H1 (cell line): Measurements from ENCODE around the gene NPAS4. TPM values are rescaled to one million over a fixed set of nuclear protein-coding genes. Genes with fewer than 3 reads are reported as not detected.

Experiments
- CTCF ChIA-PET: fragments of 300-600 bp; sonication (Branson Sonifier 250); formaldehyde crosslinking; loops from one replicate; lab custom pipeline; 2021; ENCODE audit not compliant: partially characterized antibody; lab: Charles Lee
- POLR2A ChIA-PET: fragments of 300-600 bp; sonication (Branson Sonifier 250); formaldehyde crosslinking; loops from one replicate; lab custom pipeline; 2021; ENCODE audit warnings: inconsistent platforms; ENCODE audit not compliant: partially characterized antibody; lab: Charles Lee
- DNase-seq, 2 experiments: peaks; one replicate each; pipeline versions ENCODE4 v3.0.0 to v3.0.0-alpha.2; 2010 to 2022; ENCODE audit warnings: low spot score in 2 of 2, low read depth in 1 of 2, mixed read lengths in 1 of 2
- FAIRE-seq: peaks from 2 replicates; lab custom pipeline; 2011; peaks lifted over from hg19 to GRCh38; lab: Jason Lieb, UNC
- H2AFZ ChIP-seq: 2 replicates; pipeline ENCODE4 v1.8.1; 2012; ENCODE audit warnings: low read length, inconsistent platforms
- H2AK5ac ChIP-seq: 2 replicates; pipeline ENCODE4 v1.6.1; 2013; ENCODE audit warnings: low read depth, low read length
- H2BK120ac ChIP-seq: replicated peaks from 2 replicates; pipeline ENCODE3; 2013; ENCODE audit warnings: low read depth, low read length, inconsistent platforms
- H2BK12ac ChIP-seq: 2 replicates; pipeline ENCODE4 v1.6.1; 2013; ENCODE audit warnings: low read depth, low read length
- H2BK15ac ChIP-seq: 2 replicates; pipeline ENCODE4 v1.6.1; 2013; ENCODE audit warnings: low read length
- H2BK20ac ChIP-seq: 2 replicates; pipeline ENCODE4 v1.6.1; 2013; ENCODE audit warnings: low read length
- H2BK5ac ChIP-seq: 2 replicates; pipeline ENCODE4 v1.6.1; 2013; ENCODE audit warnings: low read depth, low read length
- H3K14ac ChIP-seq: 2 replicates; pipeline ENCODE4 v1.6.1; 2013; ENCODE audit warnings: inconsistent platforms; ENCODE audit not compliant: insufficient read length
- H3K18ac ChIP-seq: 2 replicates; pipeline ENCODE4 v1.6.1; 2013; ENCODE audit warnings: low read length; ENCODE audit errors: extremely low read depth
- H3K23ac ChIP-seq: 2 replicates; pipeline ENCODE4 v1.6.1; 2013; ENCODE audit warnings: inconsistent platforms; ENCODE audit not compliant: insufficient read length
- H3K23me2 ChIP-seq: 2 replicates; pipeline ENCODE4 v1.6.1; 2013; ENCODE audit warnings: low read depth, low read length
- H3K27ac ChIP-seq: 2 replicates; pipeline ENCODE4 v1.6.1; 2011; ENCODE audit warnings: low read depth, low read length, inconsistent platforms
- H3K27me3 ChIP-seq, 4 experiments: replicated peaks in 1 of 4; 1 replicate in 1 of 4; 2 replicates in 3 of 4; pipeline versions ENCODE4 v1.6.1 to v1.8.1; 2011 to 2013; ENCODE audit warnings: low read length in 3 of 4, mild to moderate bottlenecking in 3 of 4, inconsistent platforms in 2 of 4, mixed read lengths in 2 of 4, moderate library complexity in 1 of 4; ENCODE audit not compliant: control insufficient read depth in 3 of 4, insufficient read depth in 3 of 4; ENCODE audit errors: extremely low read depth in 1 of 4
- H3K36me3 ChIP-seq, 4 experiments: 2 replicates each; pipeline versions ENCODE4 v1.6.1 to v1.8.1; 2011 to 2013; ENCODE audit warnings: mild to moderate bottlenecking in 4 of 4, low read length in 3 of 4, moderate library complexity in 2 of 4, control low read depth in 1 of 4, inconsistent platforms in 1 of 4; ENCODE audit not compliant: insufficient read depth in 4 of 4, control insufficient read depth in 2 of 4
- H3K4ac ChIP-seq: replicated peaks from 2 replicates; pipeline ENCODE3; 2013; ENCODE audit warnings: low read length, low read depth, mixed read lengths, inconsistent platforms; ENCODE audit not compliant: insufficient read length
- H3K4me1 ChIP-seq, 4 experiments: replicated peaks in 1 of 4; 1 replicate in 1 of 4; 2 replicates in 3 of 4; pipeline versions ENCODE4 v1.6.1 to v1.8.1; 2011 to 2013; ENCODE audit warnings: low read length in 3 of 4, inconsistent platforms in 2 of 4, mixed read lengths in 1 of 4; ENCODE audit not compliant: insufficient read depth in 4 of 4, control insufficient read depth in 3 of 4
- H3K4me2 ChIP-seq, 2 experiments: 2 replicates each; pipeline versions ENCODE4 v1.6.1 to v1.8.1; 2011 to 2013; ENCODE audit warnings: low read depth in 2 of 2, low read length in 2 of 2, control low read depth in 1 of 2, inconsistent platforms in 1 of 2, mild to moderate bottlenecking in 1 of 2; ENCODE audit not compliant: insufficient read depth in 1 of 2
- H3K4me3 ChIP-seq, 4 experiments: fragments of 200-600, 300-600 bp in 1 of 4; sonication (generic), shearing (Covaris generic), sonication (Bioruptor Twin) in 1 of 4; 2 replicates each; pipeline versions ENCODE4 v1.5.1 to v1.8.1; 2011 to 2016; ENCODE audit warnings: low read length in 4 of 4, low read depth in 3 of 4, control low read depth in 2 of 4, inconsistent platforms in 2 of 4, mild to moderate bottlenecking in 2 of 4, mixed read lengths in 1 of 4, moderate library complexity in 1 of 4; ENCODE audit not compliant: insufficient read depth in 2 of 4; ENCODE audit errors: extremely low read depth in 1 of 4
- H3K56ac ChIP-seq: replicated peaks from 2 replicates; pipeline ENCODE3; 2013; ENCODE audit warnings: low read depth, mild to moderate bottlenecking, mixed read lengths, low read length, inconsistent platforms; ENCODE audit not compliant: insufficient read length
- H3K79me1 ChIP-seq: 2 replicates; pipeline ENCODE4 v1.6.1; 2013; ENCODE audit warnings: low read depth, low read length, control low read depth
- H3K79me2 ChIP-seq, 2 experiments: 2 replicates each; pipeline versions ENCODE4 v1.6.1 to v1.8.1; 2012 to 2013; ENCODE audit warnings: low read length in 2 of 2, mild to moderate bottlenecking in 2 of 2, inconsistent platforms in 1 of 2; ENCODE audit not compliant: insufficient read depth in 2 of 2, control insufficient read depth in 1 of 2
- H3K9ac ChIP-seq, 4 experiments: replicated peaks in 1 of 4; 1 replicate in 1 of 4; 2 replicates in 3 of 4; pipeline versions ENCODE4 v1.6.1 to v1.8.1; 2011 to 2013; ENCODE audit warnings: low read depth in 3 of 4, low read length in 3 of 4, control low read depth in 2 of 4, mild to moderate bottlenecking in 2 of 4, moderate library complexity in 2 of 4, inconsistent platforms in 1 of 4; ENCODE audit errors: extremely low read depth in 1 of 4
- H3K9me3 ChIP-seq, 2 experiments: 2 replicates each; pipeline versions ENCODE4 v1.6.1 to v1.8.1; 2012 to 2013; ENCODE audit warnings: mild to moderate bottlenecking in 2 of 2, moderate library complexity in 2 of 2, control low read depth in 1 of 2, inconsistent platforms in 1 of 2, low read depth in 1 of 2, low read length in 1 of 2, mixed read lengths in 1 of 2; ENCODE audit not compliant: insufficient read depth in 2 of 2
- H4K20me1 ChIP-seq, 2 experiments: replicated peaks in 1 of 2; 2 replicates each; pipeline versions ENCODE3 to v1.8.1; 2011 to 2013; ENCODE audit warnings: inconsistent platforms in 2 of 2, low read length in 2 of 2, mild to moderate bottlenecking in 1 of 2; ENCODE audit not compliant: insufficient read depth in 2 of 2, control insufficient read depth in 1 of 2
- H4K5ac ChIP-seq: 2 replicates; pipeline ENCODE4 v1.6.1; 2013; ENCODE audit warnings: low read length, low read depth, mixed read lengths, inconsistent platforms; ENCODE audit not compliant: insufficient read length
- H4K8ac ChIP-seq: 2 replicates; pipeline ENCODE4 v1.8.0; 2013; ENCODE audit warnings: mild to moderate bottlenecking, moderate library complexity, low read length, inconsistent platforms; ENCODE audit not compliant: insufficient read depth; ENCODE audit errors: extremely low read depth
- H4K91ac ChIP-seq: replicated peaks from 2 replicates; pipeline ENCODE3; 2013; ENCODE audit warnings: low read length, mixed read lengths, inconsistent platforms; ENCODE audit not compliant: insufficient read length
- ATF2 ChIP-seq: IDR thresholded peaks from 2 replicates; pipeline ENCODE4 v1.6.1; 2012; ENCODE audit warnings: low read length, inconsistent platforms
- BCL11A ChIP-seq, 2 experiments: IDR thresholded peaks; one replicate each; pipeline ENCODE4 v1.6.1; 2011; ENCODE audit warnings: low read depth in 2 of 2, low read length in 2 of 2, mild to moderate bottlenecking in 2 of 2
- CBX5 ChIP-seq: fragments of 300-800, 300-1000 bp; sonication (generic); IDR thresholded peaks from 2 replicates; pipeline ENCODE4 v1.7.1; 2016; ENCODE audit warnings: antibody characterized with exemption, low read length, low read depth
- CREB1 ChIP-seq: IDR thresholded peaks from 2 replicates; pipeline ENCODE4 v1.6.1; 2012; ENCODE audit warnings: inconsistent platforms
- EP300 ChIP-seq, 2 experiments: IDR thresholded peaks; 1 replicate in 1 of 2; 2 replicates in 1 of 2; pipeline ENCODE4 v1.6.1; 2011 to 2012; ENCODE audit warnings: low read depth in 2 of 2, low read length in 2 of 2, mild to moderate bottlenecking in 2 of 2, borderline replicate concordance in 1 of 2, inconsistent platforms in 1 of 2, moderate library complexity in 1 of 2
- HDAC2 ChIP-seq, 2 experiments: fragments of 300-600 bp in 1 of 2; sonication (generic) in 1 of 2; IDR thresholded peaks; 2 replicates each; pipeline ENCODE4 v1.6.1; 2011 to 2012; ENCODE audit warnings: low read depth in 2 of 2, low read length in 2 of 2, mild to moderate bottlenecking in 2 of 2, moderate library complexity in 2 of 2, borderline replicate concordance in 1 of 2, inconsistent platforms in 1 of 2
- JUN ChIP-seq: IDR thresholded peaks from 2 replicates; pipeline ENCODE4 v1.6.1; 2011; ENCODE audit warnings: low read depth, mild to moderate bottlenecking, improper control_type of control experiment, low read length
- KDM5A ChIP-seq: fragments of 200-600 bp; IDR thresholded peaks from 2 replicates; pipeline ENCODE4 v1.7.1; 2012; ENCODE audit warnings: mild to moderate bottlenecking, low read length, inconsistent platforms, mixed read lengths
- MAFK ChIP-seq: IDR thresholded peaks from 2 replicates; pipeline ENCODE4 v1.6.1; 2012; ENCODE audit warnings: low read depth, mild to moderate bottlenecking, improper control_type of control experiment, low read length
- MAX ChIP-seq: IDR thresholded peaks from 2 replicates; pipeline ENCODE4 v1.6.1; 2012; ENCODE audit warnings: inconsistent platforms
- POLR2AphosphoS5 ChIP-seq: IDR thresholded peaks from 2 replicates; pipeline ENCODE4 v1.6.1; 2011; ENCODE audit warnings: low read depth, low read length
- SAP30 ChIP-seq: fragments of 300-600 bp; sonication (generic); IDR thresholded peaks from 2 replicates; pipeline ENCODE4 v1.7.1; 2012; ENCODE audit warnings: low read length, moderate library complexity, mild to moderate bottlenecking, inconsistent platforms; ENCODE audit not compliant: insufficient read depth, insufficient replicate concordance
- WGBS, 2 experiments: shearing (Covaris generic) in 1 of 2; methylation state at CpG; one replicate each; pipeline versions ENCODE4 v1.1.6 to v1.1.7; 2013 to 2015; ENCODE audit warnings: low lambda C conversion rate in 2 of 2, mixed read lengths in 2 of 2, inconsistent platforms in 1 of 2, low coverage in 1 of 2, missing lambda C conversion rate in 1 of 2; ENCODE audit not compliant: insufficient replicate concordance in 2 of 2, insufficient coverage in 1 of 2, insufficient read length in 1 of 2; ENCODE audit errors: extremely low coverage in 1 of 2, missing lambda C conversion rate in 1 of 2; 5-methylcytosine and 5-hydroxymethylcytosine counted together
- polyA plus RNA-seq, 7 experiments: library from polyadenylated mRNA; depleted of rRNA in 3 of 7; stranded (reverse) in 5 of 7; unstranded in 2 of 7; fragments of >200 nt in 5 of 7; fragments of 200-250 nt in 2 of 7; gene quantifications; 1 replicate in 5 of 7; 2 replicates in 1 of 7; 4 replicates in 1 of 7; pipeline versions ENCODE4 v1.2.1 to v1.2.3, GENCODE V29; 2011 to 2013; ENCODE audit warnings: missing spikeins in 2 of 7, mixed read lengths in 2 of 7
- total RNA-seq: library from RNA; stranded (reverse); fragmentation: NEBNext Ultra II Directional; extraction: Animal tissue kit (Norgen Biotek cat#: 25700); gene quantifications from 2 replicates; pipeline ENCODE4 v1.2.1, GENCODE V29; 2021

NPAS4 gene
- total and polyA plus RNA-seq, 2 of the 8 experiments (the other 6 are each of a cell fraction or from before 2014, with no cell fraction given): 0.73 to 0.99 TPM

GRCh38 chr11:66468691-66469090 is 47.9 kb downstream of the NPAS4 start:
- CTCF ChIA-PET: interaction anchor here (1.1 to 6.7 kb wide), 13 partner anchors 10 to 82 kb away, joined by 3 to 39 read pairs (median 5); partner anchors contain the start of genes MRPL11 and NPAS4
- 89% methylated on average over 6 of the region's 6 CpGs; no CpG with 5 or more reads in 1 of the 2 experiments for WGBS, 2 experiments
- H3K23ac ChIP-seq: no peak overlapping the region

More at GRCh38 chr11:66468691-66469090, 47.9 kb downstream of the NPAS4 start:
- DNase-seq: no peak
- H4K91ac ChIP-seq: no peak overlapping the region
- TF ChIP-seq EP300 (IDR thresholded peaks at IDR 0.05; ENCODE audit: borderline replicate concordance in 1 of 2, low read depth in 2 of 2, low read length in 2 of 2) (no peak), ATF2 (no peak), KDM5A (no peak), MAFK (no peak), CREB1 (no peak), SAP30 (no peak), POLR2AphosphoS5 (no peak), JUN (no peak), HDAC2 (IDR thresholded peaks at IDR 0.05; ENCODE audit: borderline replicate concordance in 1 of 2, low read depth in 2 of 2, low read length in 2 of 2) (no peak), BCL11A (IDR thresholded peaks at IDR 0.05; ENCODE audit: low read depth in 2 of 2, low read length in 2 of 2) (no peak), CBX5 (no peak), MAX (no peak)
- TF ChIP-seq, all 59 proteins: peak for 0
- no peaks in the 10 kb centered on the region for H3K79me1 ChIP-seq
- H2AFZ ChIP-seq: no peak overlapping the region
- H4K8ac ChIP-seq: no peak overlapping the region
- no peak overlapping the region for H3K27ac ChIP-seq
- no peak overlapping the region for H3K9ac ChIP-seq
- H2BK5ac ChIP-seq: no peak overlapping the region
- H3K14ac ChIP-seq: no peak overlapping the region
- peaks cover 7 to 25% (median 14%) of the 10 kb centered on the region in 4 experiments for H3K4me1 ChIP-seq
- no peak overlapping the region for H2BK20ac ChIP-seq
- H3K79me2 ChIP-seq: no peaks in the 10 kb centered on the region
- H3K4me2 ChIP-seq: no peak overlapping the region
- H3K18ac ChIP-seq: no peak overlapping the region
- no peak overlapping the region for H3K56ac ChIP-seq
- no peak overlapping the region for H2BK120ac ChIP-seq
- POLR2A ChIA-PET: interaction anchor here (0.8 to 7.3 kb wide), 8 partner anchors 10 to 169 kb away, joined by 3 to 85 read pairs (median 4); partner anchors contain the start of genes DPP3, MRPL11 and RBM4
- H3K36me3 ChIP-seq: no peaks in the 10 kb centered on the region; a peak in 1 of 8 replicates
- no peak for FAIRE-seq
- H3K23me2 ChIP-seq: peaks cover 13% of the 10 kb centered on the region
- no peak overlapping the region for H3K4me3 ChIP-seq
- no peaks in the 10 kb centered on the region; a peak in 1 of 7 replicates for H3K27me3 ChIP-seq
- H2AK5ac ChIP-seq: no peak overlapping the region
- no peak overlapping the region for H2BK12ac ChIP-seq
- H3K4ac ChIP-seq: no peak overlapping the region
- H4K5ac ChIP-seq: no peak overlapping the region
- no peaks in the 10 kb centered on the region for H3K9me3 ChIP-seq
- H4K20me1 ChIP-seq: no peaks in the 10 kb centered on the region
- H2BK15ac ChIP-seq: no peak overlapping the region
